AG04449 (cell line): ENCODE results near the gene YES1.

Experiments used
- CTCF ChIA-PET: fragments of 350-600 bp; formaldehyde crosslinking; extraction: SDS; loops from one replicate; lab custom pipeline; 2021; ENCODE audit warnings: antibody characterized with exemption; lab: Yijun Ruan, JAX
- POLR2A ChIA-PET: fragments of 400-600, 350-600 bp; formaldehyde crosslinking; extraction: SDS; loops from one replicate; lab custom pipeline; 2020; ENCODE audit warnings: antibody characterized with exemption, inconsistent platforms; lab: Yijun Ruan, JAX
- DNase-seq: peaks from one replicate; pipeline ENCODE4 v3.0.0-alpha.2; 2010; ENCODE audit warnings: low read depth, low spot score
- H3K4me3 ChIP-seq: 2 replicates; pipeline ENCODE4 v1.5.1; 2011; ENCODE audit warnings: low read depth, mild to moderate bottlenecking, control low read depth, low read length
- TF ChIP-seq, protein P1 (sequence below): IDR thresholded peaks from one replicate; pipeline ENCODE4 v1.5.1; 2011; ENCODE audit warnings: mild to moderate bottlenecking, moderate library complexity, low read length, control low read depth, inconsistent platforms; ENCODE audit not compliant: insufficient read depth; ENCODE audit errors: missing control alignments

The YES1 gene

GRCh38 chr18:837922-838321, 25.9 kb upstream of the YES1 start:
- ChIA-PET CTCF (interaction anchor here (1.6 to 9.6 kb wide), 4 partner anchors 15 to 214 kb away, joined by 4 to 259 read pairs (median 106); no protein-coding TSS in a partner anchor), POLR2A (no interaction called here)
- TF ChIP-seq, protein P1, sequence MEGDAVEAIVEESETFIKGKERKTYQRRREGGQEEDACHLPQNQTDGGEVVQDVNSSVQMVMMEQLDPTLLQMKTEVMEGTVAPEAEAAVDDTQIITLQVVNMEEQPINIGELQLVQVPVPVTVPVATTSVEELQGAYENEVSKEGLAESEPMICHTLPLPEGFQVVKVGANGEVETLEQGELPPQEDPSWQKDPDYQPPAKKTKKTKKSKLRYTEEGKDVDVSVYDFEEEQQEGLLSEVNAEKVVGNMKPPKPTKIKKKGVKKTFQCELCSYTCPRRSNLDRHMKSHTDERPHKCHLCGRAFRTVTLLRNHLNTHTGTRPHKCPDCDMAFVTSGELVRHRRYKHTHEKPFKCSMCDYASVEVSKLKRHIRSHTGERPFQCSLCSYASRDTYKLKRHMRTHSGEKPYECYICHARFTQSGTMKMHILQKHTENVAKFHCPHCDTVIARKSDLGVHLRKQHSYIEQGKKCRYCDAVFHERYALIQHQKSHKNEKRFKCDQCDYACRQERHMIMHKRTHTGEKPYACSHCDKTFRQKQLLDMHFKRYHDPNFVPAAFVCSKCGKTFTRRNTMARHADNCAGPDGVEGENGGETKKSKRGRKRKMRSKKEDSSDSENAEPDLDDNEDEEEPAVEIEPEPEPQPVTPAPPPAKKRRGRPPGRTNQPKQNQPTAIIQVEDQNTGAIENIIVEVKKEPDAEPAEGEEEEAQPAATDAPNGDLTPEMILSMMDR = no peak
- H3K4me3 ChIP-seq = no peak overlapping the region
- DNase-seq = no peak

DNA sequence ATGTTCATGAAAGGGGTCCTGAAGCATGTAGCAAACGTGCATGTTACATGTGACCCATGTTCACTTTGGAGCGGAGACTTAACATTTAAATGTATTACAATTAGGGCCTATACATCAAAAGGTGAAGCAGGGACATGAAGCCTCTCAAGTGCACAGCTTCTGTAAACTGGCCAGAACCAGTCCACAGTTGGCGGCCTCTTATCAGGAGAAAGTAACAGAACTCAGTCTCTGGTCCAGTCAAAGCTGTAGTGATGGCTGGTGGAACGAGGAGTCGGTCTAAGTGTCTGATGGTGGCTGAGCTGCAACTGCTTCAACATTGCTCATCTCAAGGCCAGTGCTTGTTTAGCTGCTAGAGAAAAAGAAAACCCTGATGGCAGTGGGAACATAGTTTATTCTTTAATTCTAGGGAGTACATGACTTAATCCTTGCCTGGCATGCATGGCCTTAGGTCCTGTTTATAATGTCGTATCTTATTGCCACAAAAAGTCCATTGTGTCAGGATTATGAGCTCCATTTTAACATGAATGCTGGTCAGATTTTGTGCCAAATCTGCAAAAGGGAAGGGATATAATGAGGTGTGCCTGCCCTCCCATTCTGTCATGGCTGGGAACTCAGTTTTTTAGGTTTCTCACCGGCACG, 22.2 kb upstream of the YES1 start:
- ChIA-PET CTCF (interaction anchor here (0.9 to 9.6 kb wide), 5 partner anchors 10 to 207 kb away, joined by 3 to 448 read pairs (median 40); partner anchors contain the start of gene ENOSF1), POLR2A (no interaction called here)
- TF ChIP-seq, protein P1 = no peak
- DNase-seq = no peak
- H3K4me3 ChIP-seq = no peak overlapping the region

DNA sequence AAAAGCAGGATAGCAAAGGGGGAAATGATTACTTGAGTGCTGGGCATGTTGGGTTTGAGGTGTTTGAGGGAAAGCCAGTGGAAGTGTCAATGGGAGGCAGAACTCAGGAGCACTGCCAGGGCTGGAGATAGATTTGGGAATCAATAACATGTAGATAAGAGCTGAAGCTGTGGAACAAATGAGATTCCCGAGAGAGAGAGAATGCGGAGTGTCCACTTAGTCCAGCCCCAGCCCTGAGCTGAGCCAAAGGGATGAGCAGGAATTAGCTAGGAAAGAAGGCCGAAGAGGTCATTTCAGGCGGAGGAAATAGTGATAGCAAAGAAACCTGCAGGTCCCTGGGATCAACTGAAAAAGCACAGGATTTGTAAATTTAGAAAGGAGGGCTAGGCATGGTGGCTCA, 21.2 kb upstream of the YES1 start:
- ChIA-PET POLR2A (no interaction called here), CTCF (interaction anchor here (0.9 to 9.6 kb wide), 10 partner anchors 8 to 546 kb away, joined by 3 to 448 read pairs (median 10); partner anchors contain the start of gene ENOSF1)
- no peak overlapping the region for H3K4me3 ChIP-seq
- no peak for DNase-seq
- TF ChIP-seq, protein P1 = no peak

DNA sequence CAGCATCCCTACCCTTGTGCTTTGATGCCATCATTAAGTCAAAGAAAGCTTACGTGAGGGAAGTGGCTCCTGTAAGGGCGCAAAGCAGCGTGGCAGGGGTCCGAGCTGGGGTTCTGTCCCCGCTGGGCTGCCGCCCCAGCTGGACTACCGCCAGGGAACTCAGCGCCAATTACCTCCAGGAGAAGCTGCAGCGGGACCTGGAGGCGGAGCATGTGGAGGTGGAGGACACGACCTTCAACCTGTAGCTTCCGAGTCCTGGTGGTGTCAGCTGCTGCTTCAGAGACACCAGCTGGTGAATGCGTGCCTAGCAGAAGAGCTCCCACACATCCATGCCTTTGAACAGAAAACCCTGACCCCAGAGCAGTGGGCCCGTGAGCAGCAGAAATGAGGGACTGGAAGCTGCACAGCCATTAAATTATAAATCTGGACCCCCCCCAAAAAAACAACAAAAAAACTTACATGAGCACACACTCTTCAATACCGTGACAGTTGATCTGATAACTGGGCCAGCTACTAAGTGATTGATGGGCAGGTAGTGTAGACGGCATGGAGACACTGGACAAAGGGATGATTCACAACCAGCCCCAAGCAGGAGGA, 20.1 kb upstream of the YES1 start:
- ChIA-PET CTCF (interaction anchor here (0.6 to 9.6 kb wide), 21 partner anchors 9 to 564 kb away, joined by 3 to 448 read pairs (median 9); partner anchors contain the start of genes ENOSF1 and THOC1), POLR2A (no interaction called here)
- no peak for DNase-seq
- TF ChIP-seq, protein P1 = no peak
- H3K4me3 ChIP-seq = no peak overlapping the region

DNA sequence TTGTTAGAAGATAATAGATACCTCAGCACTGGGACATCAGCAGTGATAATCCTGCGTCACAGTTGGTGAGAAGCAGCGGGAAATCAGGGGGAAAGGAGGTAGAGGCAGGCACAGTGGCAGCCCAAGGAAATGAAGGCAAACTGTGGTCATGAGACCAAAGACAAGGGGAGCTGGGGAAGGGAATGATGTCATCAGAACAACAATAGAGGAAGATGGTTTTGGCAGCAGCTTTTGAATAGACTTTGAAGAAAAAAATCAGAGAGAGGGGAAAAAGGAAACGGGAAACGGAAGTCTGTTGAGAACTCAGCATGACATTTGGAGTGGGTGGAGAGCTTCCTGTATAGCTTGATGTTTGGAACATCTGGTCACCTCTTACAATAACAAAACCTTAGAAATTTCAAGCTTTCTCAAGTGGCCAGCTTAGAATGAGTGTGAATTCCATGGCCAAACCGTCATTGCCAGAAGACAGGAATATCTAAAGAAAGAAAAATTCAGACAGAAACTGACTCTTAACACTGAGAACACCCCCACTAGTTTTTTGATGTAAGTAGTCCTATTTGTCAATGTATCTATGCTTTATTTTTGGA, 18.4 kb upstream of the YES1 start:
- no peak overlapping the region for H3K4me3 ChIP-seq
- POLR2A ChIA-PET = interaction anchor here (0.7 kb wide), 1 partner anchor 27 kb away, joined by 3 read pairs; no protein-coding TSS in a partner anchor
- TF ChIP-seq, protein P1 = no peak
- DNase-seq = no peak
- CTCF ChIA-PET = interaction anchor here (0.6 to 9.6 kb wide), 66 partner anchors 9 to 654 kb away, joined by 3 to 448 read pairs (median 5); partner anchors contain the start of genes ENOSF1, THOC1 and TYMS

DNA sequence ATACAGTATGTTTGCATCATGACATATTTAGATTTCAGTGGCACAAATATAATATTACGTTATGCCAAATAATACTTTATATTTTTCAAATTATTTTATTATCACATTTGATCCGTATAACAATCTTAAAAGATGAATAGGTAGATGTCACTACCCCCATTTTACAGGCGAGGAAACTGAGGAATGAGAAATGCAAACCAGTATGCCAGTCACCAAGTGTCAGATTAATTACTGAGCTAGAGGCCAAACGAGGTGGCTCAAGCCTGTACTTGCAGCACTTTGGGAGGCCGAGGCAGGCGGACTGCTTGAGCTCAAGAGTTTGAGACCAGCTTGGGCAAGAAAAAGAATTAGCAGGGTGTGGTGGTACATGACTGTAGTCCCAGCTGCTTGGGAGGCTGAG, 17.4 kb upstream of the YES1 start:
- TF ChIP-seq, protein P1 = no peak
- H3K4me3 ChIP-seq = no peak overlapping the region
- no peak for DNase-seq
- ChIA-PET POLR2A (no interaction called here), CTCF (interaction anchor here (1.5 to 9.6 kb wide), 13 partner anchors 8 to 536 kb away, joined by 3 to 448 read pairs (median 20); partner anchors contain the start of gene ENOSF1)
